ENCODE measurements around the gene MPP2. TPM values are rescaled to one million over a fixed set of nuclear protein-coding genes. Genes with fewer than 3 reads are reported as not detected.

Gene MPP2
- total RNA-seq, 4 donors from 2014 or later = 0.18 to 3.6 (median 0.54) TPM

DNA sequence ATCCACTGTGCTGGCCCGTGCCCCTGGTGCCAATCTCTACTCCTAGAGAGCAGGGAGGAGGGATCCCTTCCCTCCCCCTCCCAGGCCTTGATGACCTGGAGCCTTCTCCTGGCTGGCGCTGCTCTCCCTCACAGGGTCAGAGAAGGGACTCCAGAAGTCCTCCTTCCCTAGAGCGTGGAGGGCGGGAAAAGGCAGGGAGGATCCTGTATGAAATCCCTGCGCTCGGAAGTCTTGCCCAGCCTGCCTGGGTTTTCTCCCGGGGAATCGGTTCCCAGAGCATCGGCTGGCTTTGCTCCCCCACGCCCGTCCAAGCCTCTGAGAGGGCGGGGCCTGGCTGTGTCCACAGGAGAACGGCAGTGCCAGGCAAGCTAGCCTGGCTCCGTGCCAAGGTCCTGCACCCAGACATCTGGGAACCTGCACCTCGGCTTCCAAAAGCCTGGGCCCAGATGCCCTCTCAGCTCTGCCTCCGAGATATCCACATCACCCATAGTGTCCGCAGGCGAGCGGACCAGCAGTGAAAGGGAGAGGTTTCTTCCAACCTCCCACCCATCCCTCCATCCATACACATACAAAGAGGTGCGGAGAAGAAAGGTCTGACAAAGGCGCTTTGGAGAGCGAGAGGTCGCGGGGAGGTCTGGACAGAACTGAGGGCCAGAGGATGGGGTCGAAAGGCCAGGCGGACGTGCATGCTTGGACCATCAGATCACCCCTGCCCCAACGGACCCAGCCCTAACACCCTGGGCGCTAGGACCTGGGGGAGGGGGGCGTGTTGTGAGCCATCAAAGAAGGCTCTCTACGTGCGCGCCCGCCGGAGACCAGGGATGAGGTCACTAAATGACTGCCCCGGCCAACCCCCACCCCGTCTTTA, 1.1 kb downstream of the MPP2 start:
- Histone ChIP-seq H3K4me1 (peaks cover 23 to 37% (median 32%) of the 10 kb centered on the region in 3 donors), H3K27me3 (peaks cover 0 to 67% (median 6%) of the 10 kb centered on the region in 4 donors), H3K9me3 (no peaks in the 10 kb centered on the region), H3K27ac (peak overlapping the region; percentile 72 to 94 (median 87)), H3K36me3 (no peaks in the 10 kb centered on the region), H3K4me3 (peak overlapping the region; percentile 36 to 81 (median 64))
- intact Hi-C loops (cut with DNase I) = no loop called here
- TF ChIP-seq CTCF (IDR thresholded peaks at IDR 0.05) (no peak), POLR2A (IDR thresholded peaks at IDR 0.05) (no peak)
- no peak for DNase-seq
- 4 to 10% methylated on average over 8 to 19 of the region's 37 CpGs for WGBS, 2 donors

DNA sequence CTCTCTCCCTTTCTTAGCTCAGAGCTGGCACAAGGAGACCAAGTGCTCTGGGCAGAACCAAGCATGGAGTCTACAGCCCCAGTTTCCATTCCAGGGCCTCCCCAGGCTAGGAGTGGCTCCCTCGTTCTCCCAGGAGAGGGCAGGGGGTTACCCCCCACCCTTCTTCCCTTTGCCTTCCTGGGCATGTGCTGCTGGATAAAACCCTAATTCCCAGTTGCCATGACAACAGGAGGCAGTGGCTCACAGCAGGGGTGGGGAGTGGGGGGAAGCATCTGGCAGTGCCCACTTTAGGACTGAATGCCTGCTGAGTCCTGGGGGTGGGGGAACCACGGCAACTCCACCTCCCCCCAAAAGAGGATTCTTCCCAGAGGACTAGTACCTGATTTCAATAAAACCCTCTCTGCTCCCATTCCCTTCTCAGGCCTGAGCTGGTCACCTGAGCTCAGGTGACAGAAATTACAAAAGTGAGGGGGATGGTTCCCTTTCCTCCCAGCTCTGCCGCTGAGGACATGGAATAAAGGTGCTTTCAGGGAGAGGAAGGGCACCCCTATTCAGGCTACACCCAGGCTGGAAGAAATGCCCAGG, 1.8 kb downstream of the MPP2 start:
- Histone ChIP-seq H3K36me3 (no peaks in the 10 kb centered on the region), H3K27me3 (peaks cover 0 to 71% (median 6%) of the 10 kb centered on the region in 4 donors), H3K9me3 (no peaks in the 10 kb centered on the region), H3K4me3 (peak overlapping the region in 2 of 4 donors; percentile 64 to 81), H3K27ac (peak overlapping the region in 3 of 4 donors; percentile 85 to 94 (median 89)), H3K4me1 (peaks cover 23 to 44% (median 38%) of the 10 kb centered on the region in 3 donors)
- WGBS, 2 donors = 17 to 70% methylated on average over 1 of the region's 3 CpGs
- TF ChIP-seq POLR2A (IDR thresholded peaks at IDR 0.05) (no peak), CTCF (IDR thresholded peaks at IDR 0.05) (no peak)
- no peak for DNase-seq
- intact Hi-C loops (cut with DNase I) = no loop called here

GRCh38 chr17:43901861-43902589, 5.3 kb downstream of the MPP2 start:
- Histone ChIP-seq H3K9me3 (no peaks in the 10 kb centered on the region), H3K4me3 (no peak overlapping the region), H3K27ac (no peak overlapping the region), H3K27me3 (peaks cover 0 to 52% (median 3%) of the 10 kb centered on the region in 4 donors), H3K4me1 (peaks cover 17 to 56% (median 34%) of the 10 kb centered on the region in 3 donors), H3K36me3 (no peaks in the 10 kb centered on the region)
- intact Hi-C loops (cut with DNase I) = no loop called here
- 76 to 100% methylated on average over 2 to 4 of the region's 7 CpGs for WGBS, 2 donors
- no peak for DNase-seq
- no peak for TF ChIP-seq POLR2A (IDR thresholded peaks at IDR 0.05)
- no peak for TF ChIP-seq CTCF (IDR thresholded peaks at IDR 0.05)

DNA sequence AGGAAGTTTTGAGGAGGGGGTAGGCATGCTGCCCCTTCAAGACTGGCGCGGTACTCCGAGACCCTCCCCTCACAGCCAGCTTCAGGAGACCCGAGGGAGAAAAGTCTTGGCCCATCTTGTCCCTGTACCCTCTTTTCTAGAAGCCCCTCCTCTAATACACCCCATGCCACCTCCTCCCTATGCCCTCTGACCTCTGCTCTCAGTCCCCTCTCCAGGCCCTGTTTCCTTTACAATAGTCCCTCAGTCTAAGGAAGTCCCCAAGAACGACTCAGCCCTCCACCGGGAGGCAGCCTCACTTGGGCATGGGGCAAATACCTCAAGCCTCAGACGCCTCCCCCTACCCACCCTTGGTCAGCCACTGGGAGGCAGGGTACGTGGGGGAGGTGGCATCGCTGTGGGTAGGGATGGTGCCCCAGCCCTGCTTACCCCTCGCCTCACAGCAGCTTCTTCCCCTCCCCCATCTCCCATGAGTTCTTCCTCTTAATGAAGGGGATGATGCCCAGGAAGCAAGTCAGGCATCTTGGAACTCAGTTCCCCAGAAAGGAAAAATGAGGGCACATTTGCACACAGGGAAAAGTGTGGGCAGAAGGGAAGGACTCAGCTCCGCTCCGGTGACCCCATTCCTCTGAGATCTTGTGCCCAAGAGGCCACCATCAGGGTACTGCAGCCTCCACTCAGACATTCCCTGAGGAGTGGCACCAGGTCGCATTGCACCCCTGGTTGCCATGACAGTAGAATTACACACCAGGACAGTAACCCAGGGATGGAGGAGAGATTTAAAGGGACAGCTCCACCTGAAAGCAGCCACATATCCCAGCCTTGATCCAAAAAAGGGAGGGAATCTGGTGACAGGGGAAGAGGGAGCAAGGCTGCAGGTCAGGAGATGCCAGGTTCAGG, 6.2 kb downstream of the MPP2 start:
- no peak for TF ChIP-seq CTCF (IDR thresholded peaks at IDR 0.05)
- TF ChIP-seq POLR2A (IDR thresholded peaks at IDR 0.05) = no peak
- Histone ChIP-seq H3K4me3 (peak overlapping the region; percentile 8 to 64 (median 40)), H3K27ac (no peak overlapping the region), H3K36me3 (no peaks in the 10 kb centered on the region), H3K4me1 (peaks cover 8 to 47% (median 25%) of the 10 kb centered on the region in 3 donors), H3K27me3 (peaks cover 0 to 42% (median 0%) of the 10 kb centered on the region in 4 donors), H3K9me3 (no peaks in the 10 kb centered on the region)
- 13 to 31% methylated on average over 8 to 11 of the region's 13 CpGs for WGBS, 2 donors
- intact Hi-C loops (cut with DNase I) = no loop called here
- DNase-seq = no peak
